ENCODE measurements around the gene LIMK2. TPM values are rescaled to one million over a fixed set of nuclear protein-coding genes. Genes with fewer than 3 reads are reported as not detected.

The LIMK2 gene
- total RNA-seq, 1 donor from 2014 or later: 248 TPM

DNA sequence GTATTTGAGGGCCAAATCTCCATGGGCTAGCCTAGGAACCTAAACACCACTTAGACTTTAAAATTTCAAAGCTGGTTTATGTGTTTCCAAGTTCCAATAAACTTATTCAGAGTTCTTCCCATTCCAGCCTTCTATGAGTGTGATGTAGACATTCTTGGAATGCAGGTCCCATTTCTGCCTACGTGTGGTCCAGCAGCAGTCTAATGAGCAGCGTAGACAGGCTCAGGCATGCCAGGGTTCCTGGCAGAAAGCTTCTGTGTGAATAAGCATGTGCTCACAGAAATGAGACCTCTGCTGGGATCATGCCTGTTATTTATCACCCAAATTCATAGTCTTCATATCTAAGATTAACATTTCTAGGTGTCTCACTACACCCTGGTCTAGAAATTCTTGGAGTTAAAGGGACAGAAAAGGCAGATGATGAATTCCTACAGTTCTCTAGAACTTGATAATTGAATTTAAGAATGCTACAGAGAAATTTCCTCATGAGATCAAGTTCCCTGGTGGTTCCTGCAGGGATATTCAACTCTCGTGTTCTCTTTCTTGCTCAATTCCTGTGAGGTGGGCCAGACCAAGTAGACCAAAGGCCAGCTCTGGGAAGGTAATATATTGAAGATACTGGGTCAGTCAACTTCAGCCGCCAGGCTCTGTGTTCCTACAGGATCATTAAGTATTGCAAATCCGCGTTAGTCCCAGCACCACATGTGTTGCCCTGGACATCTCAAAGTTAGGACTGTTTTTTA lies 34.5 kb upstream of the LIMK2 start:
- TF ChIP-seq, protein P1, sequence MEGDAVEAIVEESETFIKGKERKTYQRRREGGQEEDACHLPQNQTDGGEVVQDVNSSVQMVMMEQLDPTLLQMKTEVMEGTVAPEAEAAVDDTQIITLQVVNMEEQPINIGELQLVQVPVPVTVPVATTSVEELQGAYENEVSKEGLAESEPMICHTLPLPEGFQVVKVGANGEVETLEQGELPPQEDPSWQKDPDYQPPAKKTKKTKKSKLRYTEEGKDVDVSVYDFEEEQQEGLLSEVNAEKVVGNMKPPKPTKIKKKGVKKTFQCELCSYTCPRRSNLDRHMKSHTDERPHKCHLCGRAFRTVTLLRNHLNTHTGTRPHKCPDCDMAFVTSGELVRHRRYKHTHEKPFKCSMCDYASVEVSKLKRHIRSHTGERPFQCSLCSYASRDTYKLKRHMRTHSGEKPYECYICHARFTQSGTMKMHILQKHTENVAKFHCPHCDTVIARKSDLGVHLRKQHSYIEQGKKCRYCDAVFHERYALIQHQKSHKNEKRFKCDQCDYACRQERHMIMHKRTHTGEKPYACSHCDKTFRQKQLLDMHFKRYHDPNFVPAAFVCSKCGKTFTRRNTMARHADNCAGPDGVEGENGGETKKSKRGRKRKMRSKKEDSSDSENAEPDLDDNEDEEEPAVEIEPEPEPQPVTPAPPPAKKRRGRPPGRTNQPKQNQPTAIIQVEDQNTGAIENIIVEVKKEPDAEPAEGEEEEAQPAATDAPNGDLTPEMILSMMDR (IDR thresholded peaks at IDR 0.05; ENCODE audit: unreplicated experiment): no peak
- Mint-ChIP-seq H3K36me3 (ENCODE audit: low read depth, unreplicated experiment) (peaks cover 12% of the 10 kb centered on the region), H3K4me3 (ENCODE audit: unreplicated experiment) (no peak overlapping the region), H3K27me3 (ENCODE audit: unreplicated experiment) (no peaks in the 10 kb centered on the region), H3K9me3 (ENCODE audit: unreplicated experiment) (no peaks in the 10 kb centered on the region), H3K4me1 (ENCODE audit: unreplicated experiment) (peaks cover 3% of the 10 kb centered on the region), H3K27ac (ENCODE audit: unreplicated experiment) (no peak overlapping the region)
- DNase-seq (ENCODE audit: low spot score): no peak

DNA sequence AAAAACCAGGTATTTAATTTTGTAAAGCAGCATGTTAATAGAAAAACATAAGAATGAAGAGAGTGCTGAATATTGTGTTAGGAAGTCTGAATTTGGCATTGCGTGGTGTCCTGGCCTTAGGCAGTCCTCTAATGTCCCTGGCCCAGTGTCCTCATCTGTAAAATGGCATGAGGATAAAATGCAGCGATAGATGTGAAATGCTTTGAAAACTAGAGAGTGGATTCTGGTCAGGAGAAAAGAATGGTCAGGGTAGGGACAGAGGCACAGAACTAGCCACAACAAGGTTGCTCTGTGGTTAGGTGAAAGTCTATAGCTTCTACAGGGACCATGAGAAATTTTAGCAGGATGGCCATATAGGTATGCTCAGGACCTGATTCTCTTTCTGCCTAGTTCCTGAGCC lies 33.2 kb upstream of the LIMK2 start:
- H3K4me1 Mint-ChIP-seq (ENCODE audit: unreplicated experiment): no peaks in the 10 kb centered on the region
- DNase-seq (ENCODE audit: low spot score): no peak
- no peaks in the 10 kb centered on the region for H3K27me3 Mint-ChIP-seq (ENCODE audit: unreplicated experiment)
- H3K36me3 Mint-ChIP-seq (ENCODE audit: low read depth, unreplicated experiment): peaks cover 12% of the 10 kb centered on the region
- TF ChIP-seq, protein P1 (IDR thresholded peaks at IDR 0.05; ENCODE audit: unreplicated experiment): no peak
- H3K4me3 Mint-ChIP-seq (ENCODE audit: unreplicated experiment): no peak overlapping the region
- H3K27ac Mint-ChIP-seq (ENCODE audit: unreplicated experiment): no peak overlapping the region
- no peaks in the 10 kb centered on the region for H3K9me3 Mint-ChIP-seq (ENCODE audit: unreplicated experiment)

DNA sequence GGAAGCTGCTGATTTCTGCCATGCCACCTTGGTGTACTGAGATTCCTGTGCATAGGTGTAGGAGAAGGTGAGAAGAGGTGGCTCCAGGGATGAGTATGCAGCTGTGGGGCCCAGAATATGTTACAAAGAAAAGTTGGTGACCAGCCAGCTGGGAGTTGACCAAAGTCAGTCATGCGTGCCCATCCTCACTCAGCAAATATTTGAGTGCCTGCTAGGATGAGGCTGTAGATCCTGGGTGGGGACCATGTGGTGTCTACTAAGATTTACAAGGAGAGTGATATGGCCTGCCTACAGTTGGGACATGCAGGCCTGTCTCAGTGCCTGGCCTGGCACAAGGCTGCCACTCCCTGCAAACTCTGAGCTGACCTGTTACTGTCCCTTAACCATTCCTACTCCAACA lies 32.8 kb upstream of the LIMK2 start:
- Mint-ChIP-seq H3K27me3 (ENCODE audit: unreplicated experiment) (no peaks in the 10 kb centered on the region), H3K4me3 (ENCODE audit: unreplicated experiment) (no peak overlapping the region), H3K36me3 (ENCODE audit: low read depth, unreplicated experiment) (peaks cover 12% of the 10 kb centered on the region), H3K27ac (ENCODE audit: unreplicated experiment) (no peak overlapping the region), H3K4me1 (ENCODE audit: unreplicated experiment) (no peaks in the 10 kb centered on the region), H3K9me3 (ENCODE audit: unreplicated experiment) (no peaks in the 10 kb centered on the region)
- TF ChIP-seq, protein P1 (IDR thresholded peaks at IDR 0.05; ENCODE audit: unreplicated experiment): no peak
- no peak for DNase-seq (ENCODE audit: low spot score)

DNA sequence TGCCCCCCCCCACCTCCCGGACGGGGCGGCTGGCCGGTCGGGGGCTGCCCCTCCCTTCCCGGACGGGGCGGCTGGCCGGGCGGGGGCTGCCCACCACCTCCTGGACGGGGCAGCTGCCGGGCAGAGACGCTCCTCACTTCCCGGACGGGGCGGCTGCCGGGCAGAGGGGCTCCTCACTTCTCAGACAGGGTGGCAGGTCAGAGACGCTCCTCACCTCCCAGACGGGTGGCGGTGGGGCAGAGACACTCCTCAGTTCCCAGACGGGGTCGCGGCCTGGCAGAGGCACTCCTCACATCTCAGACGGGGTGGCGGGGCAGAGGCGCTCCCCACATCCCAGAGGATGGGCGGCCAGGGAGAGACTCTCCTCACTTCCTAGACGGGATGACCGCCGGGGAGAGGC lies 28.1 kb upstream of the LIMK2 start:
- Mint-ChIP-seq H3K36me3 (ENCODE audit: low read depth, unreplicated experiment) (peaks cover 28% of the 10 kb centered on the region), H3K4me3 (ENCODE audit: unreplicated experiment) (no peak overlapping the region), H3K27ac (ENCODE audit: unreplicated experiment) (no peak overlapping the region), H3K9me3 (ENCODE audit: unreplicated experiment) (no peaks in the 10 kb centered on the region), H3K27me3 (ENCODE audit: unreplicated experiment) (no peaks in the 10 kb centered on the region), H3K4me1 (ENCODE audit: unreplicated experiment) (no peaks in the 10 kb centered on the region)
- TF ChIP-seq, protein P1 (IDR thresholded peaks at IDR 0.05; ENCODE audit: unreplicated experiment): no peak
- no peak for DNase-seq (ENCODE audit: low spot score)

DNA sequence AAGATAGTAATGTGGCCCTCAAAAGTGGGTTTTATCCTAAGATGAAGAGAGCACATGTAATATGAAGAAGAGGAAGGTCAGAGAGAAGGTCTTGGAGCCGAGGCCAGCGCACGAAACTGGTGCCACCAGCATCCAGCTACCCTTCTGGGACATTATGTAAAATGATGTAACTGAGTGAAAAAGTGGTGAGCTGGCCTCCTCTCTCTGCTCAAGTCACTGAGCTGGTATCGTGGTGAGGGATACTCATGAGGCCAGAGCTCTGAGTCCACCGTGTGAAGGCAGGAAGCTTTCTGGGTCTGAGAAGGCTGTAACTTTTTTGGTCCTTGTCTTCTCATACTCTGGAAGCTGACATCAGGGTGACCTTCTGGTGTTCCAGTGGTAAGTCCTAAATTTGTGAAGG lies 27.0 kb upstream of the LIMK2 start:
- no peaks in the 10 kb centered on the region for H3K27me3 Mint-ChIP-seq (ENCODE audit: unreplicated experiment)

More for the DNA sequence above, 27.0 kb upstream of the LIMK2 start:
- Mint-ChIP-seq H3K36me3 (ENCODE audit: low read depth, unreplicated experiment) (peaks cover 28% of the 10 kb centered on the region), H3K9me3 (ENCODE audit: unreplicated experiment) (no peaks in the 10 kb centered on the region), H3K4me3 (ENCODE audit: unreplicated experiment) (peak overlapping the region; percentile 22), H3K4me1 (ENCODE audit: unreplicated experiment) (no peaks in the 10 kb centered on the region), H3K27ac (ENCODE audit: unreplicated experiment) (no peak overlapping the region)
- DNase-seq (ENCODE audit: low spot score): no peak
- TF ChIP-seq, protein P1 (IDR thresholded peaks at IDR 0.05; ENCODE audit: unreplicated experiment): no peak
